Measurements from ENCODE around the gene EBF3. TPM values are rescaled to one million over a fixed set of nuclear protein-coding genes. Genes with fewer than 3 reads are reported as not detected.

EBF3 gene
- total RNA-seq, 1 experiment from 2014 or later = 0.64 TPM

GRCh38 chr10:129887381-129887905 is 76.6 kb downstream of the EBF3 start:
- Histone ChIP-seq H3K36me3 (ENCODE audit: control insufficient read depth, insufficient read depth, low read length) (no peaks in the 10 kb centered on the region), H3K27ac (ENCODE audit: low read length) (no peak overlapping the region), H3K27me3 (ENCODE audit: control insufficient read depth, insufficient read depth, low read length) (no peaks in the 10 kb centered on the region; the same call in 1 of the 2 replicates), H3K4me3 (ENCODE audit: low read depth in 2 of 2, low read length in 2 of 2) (no peak overlapping the region), H3K9me3 (ENCODE audit: control insufficient read depth, insufficient read depth, low read depth, low read length) (no peaks in the 10 kb centered on the region), H3K4me1 (ENCODE audit: control insufficient read depth, insufficient read depth, low read length) (no peaks in the 10 kb centered on the region)
- no peak for TF ChIP-seq REST (IDR thresholded peaks at IDR 0.05; ENCODE audit: insufficient read depth in 1 of 2, low read depth in 2 of 2, low read length in 1 of 2)
- TF ChIP-seq TCF7L2 (IDR thresholded peaks at IDR 0.05; ENCODE audit: low read depth, low read length) = no peak
- no peak for TF ChIP-seq POLR2AphosphoS5 (IDR thresholded peaks at IDR 0.05; ENCODE audit: low read depth, low read length)
- TF ChIP-seq SIN3A (IDR thresholded peaks at IDR 0.05; ENCODE audit: borderline replicate concordance, insufficient read depth, low read depth, low read length) = no peak
- no peak for TF ChIP-seq CTCF (IDR thresholded peaks at IDR 0.05)
- intact Hi-C loops (cut with micrococcal nuclease; ENCODE audit: unreplicated experiment) = loop anchor here (10.0 kb wide), 1 partner anchor 237 kb away; no protein-coding TSS in a partner anchor
- CTCF ChIA-PET = no interaction called here
- in situ Hi-C loops (cut with HindIII; ENCODE audit: low pct_unique_long_range_greater_than_20kb, low sequenced_read_pairs) = no loop called here
- DNase-seq (ENCODE audit: low read depth, low spot score) = no peak
- POLR2A ChIA-PET = no interaction called here
- ATAC-seq = no peak
- BruUV-seq (replicated peaks) = no TSS peak

- no peak overlapping the region for H3K4me3 ChIP-seq (ENCODE audit: low read depth in 2 of 2, low read length in 2 of 2)
- no peak overlapping the region for H3K27ac ChIP-seq (ENCODE audit: low read length)
- intact Hi-C loops (cut with micrococcal nuclease; ENCODE audit: unreplicated experiment) = loop anchor here (10.0 kb wide), 1 partner anchor 239 kb away; no protein-coding TSS in a partner anchor
Observed at GRCh38 chr10:129886263-129886662, 77.8 kb downstream of the EBF3 start.

More at GRCh38 chr10:129886263-129886662, 77.8 kb downstream of the EBF3 start:
- POLR2A ChIA-PET = no interaction called here
- BruUV-seq (replicated peaks) = no TSS peak
- TF ChIP-seq POLR2AphosphoS5 (IDR thresholded peaks at IDR 0.05; ENCODE audit: low read depth, low read length) (no peak), TCF7L2 (IDR thresholded peaks at IDR 0.05; ENCODE audit: low read depth, low read length) (no peak), CTCF (IDR thresholded peaks at IDR 0.05) (no peak), REST (IDR thresholded peaks at IDR 0.05; ENCODE audit: insufficient read depth in 1 of 2, low read depth in 2 of 2, low read length in 1 of 2) (no peak), SIN3A (IDR thresholded peaks at IDR 0.05; ENCODE audit: borderline replicate concordance, insufficient read depth, low read depth, low read length) (no peak)
- CTCF ChIA-PET = no interaction called here
- DNase-seq (ENCODE audit: low read depth, low spot score) = no peak
- Histone ChIP-seq H3K4me1 (ENCODE audit: control insufficient read depth, insufficient read depth, low read length) (no peaks in the 10 kb centered on the region), H3K9me3 (ENCODE audit: control insufficient read depth, insufficient read depth, low read depth, low read length) (no peaks in the 10 kb centered on the region), H3K27me3 (ENCODE audit: control insufficient read depth, insufficient read depth, low read length) (no peaks in the 10 kb centered on the region; the same call in 1 of the 2 replicates), H3K36me3 (ENCODE audit: control insufficient read depth, insufficient read depth, low read length) (no peaks in the 10 kb centered on the region)
- no peak for ATAC-seq
- in situ Hi-C loops (cut with HindIII; ENCODE audit: low pct_unique_long_range_greater_than_20kb, low sequenced_read_pairs) = no loop called here
